Measurements from ENCODE around the gene KLHL6. TPM values are rescaled to one million over a fixed set of nuclear protein-coding genes. Genes with fewer than 3 reads are reported as not detected.
A peak's percentile ranks its signal among the peaks of the same experiment; 100 is the strongest.

Gene KLHL6
- total and polyA plus RNA-seq, 12 donors = 0.47 to 5.1 (median 0.89) TPM

DNA sequence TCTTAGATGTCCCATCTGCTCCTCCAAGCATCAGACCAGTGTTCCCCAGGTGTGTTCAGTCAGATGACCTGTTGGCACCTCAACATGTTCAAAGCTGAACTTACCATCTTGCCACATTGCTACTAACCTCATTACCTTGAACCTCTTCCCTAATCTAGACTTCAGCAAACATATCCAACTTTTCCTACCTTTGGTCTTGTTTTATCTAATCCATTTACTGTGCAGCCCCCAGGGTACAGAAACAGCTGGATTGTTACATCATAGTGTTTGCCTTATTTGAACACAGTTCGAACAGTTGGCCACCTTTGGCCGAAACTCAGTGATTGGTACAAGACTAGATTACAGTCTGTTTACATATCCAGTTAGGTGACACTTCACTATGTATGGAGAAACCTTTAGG, 91.0 kb downstream of the KLHL6 start:
- Histone ChIP-seq H3K4me1 (peaks cover 0 to 10% (median 3%) of the 10 kb centered on the region in 9 donors), H3K27ac (no peak overlapping the region), H3K27me3 (no peaks in the 10 kb centered on the region), H3K9me3 (peaks cover 0 to 10% (median 0%) of the 10 kb centered on the region in 11 donors), H3K36me3 (no peaks in the 10 kb centered on the region), H3K4me3 (no peak overlapping the region)
- WGBS, 2 donors = 81 to 88% methylated on average over 2 of the region's 2 CpGs
- TF ChIP-seq CTCF (IDR thresholded peaks at IDR 0.05) = no peak
- intact Hi-C loops (cut with DNase I) = loop anchor here in 1 of 10 donors (10.0 kb wide), 1 partner anchor 420 kb away; the partner anchor contains the start of gene PARL
- DNase-seq (no peak), ATAC-seq (no peak)

- Histone ChIP-seq H3K9me3 (peaks cover 0 to 10% (median 0%) of the 10 kb centered on the region in 11 donors), H3K27ac (no peak overlapping the region), H3K36me3 (peaks cover 0 to 16% (median 3%) of the 10 kb centered on the region in 9 donors), H3K4me1 (no peaks in the 10 kb centered on the region), H3K27me3 (no peaks in the 10 kb centered on the region), H3K4me3 (no peak overlapping the region)
- TF ChIP-seq CTCF (IDR thresholded peaks at IDR 0.05) = no peak
- WGBS, 2 donors = 88 to 91% methylated on average over 7 of the region's 7 CpGs
- no peak for DNase-seq
- ATAC-seq = no peak
- intact Hi-C loops (cut with DNase I) = loop anchor here in 1 of 10 donors (10.0 kb wide), 1 partner anchor 424 kb away; the partner anchor contains the start of gene PARL
Observed at GRCh38 chr3:183460081-183461055, 95.1 kb downstream of the KLHL6 start.

DNA sequence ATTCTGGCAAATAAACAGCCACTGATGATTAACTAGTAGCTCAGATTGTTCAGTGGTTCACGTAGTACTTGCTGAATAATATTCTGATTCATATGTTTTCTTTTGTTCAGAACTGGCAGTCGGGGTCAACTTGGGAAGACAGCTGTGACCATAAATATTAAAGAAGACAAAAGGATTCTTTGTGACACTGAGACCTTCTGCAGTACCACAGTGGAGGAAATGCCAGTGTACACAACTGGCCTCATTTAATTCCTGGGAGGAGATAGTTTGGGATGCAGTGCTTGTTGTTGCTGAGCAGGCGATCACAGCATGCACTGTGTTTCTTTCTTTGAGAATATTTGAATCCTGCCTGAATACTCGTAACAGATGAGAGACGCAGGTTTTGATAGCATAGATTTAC, 100.4 kb downstream of the KLHL6 start:
- H3K36me3 ChIP-seq = peaks cover 0 to 56% (median 16%) of the 10 kb centered on the region in 9 donors
- no peaks in the 10 kb centered on the region for H3K27me3 ChIP-seq
- intact Hi-C loops (cut with DNase I) = no loop called here
- DNase-seq (no peak), ATAC-seq (no peak)
- TF ChIP-seq CTCF (IDR thresholded peaks at IDR 0.05) = no peak
- H3K4me1 ChIP-seq = peaks cover 0 to 23% (median 1%) of the 10 kb centered on the region in 9 donors
- H3K4me3 ChIP-seq = no peak overlapping the region
- H3K27ac ChIP-seq = no peak overlapping the region
- WGBS, 2 donors = 86% methylated on average over 5 of the region's 5 CpGs
- peaks cover 0 to 4% (median 0%) of the 10 kb centered on the region in 11 donors for H3K9me3 ChIP-seq

- Histone ChIP-seq H3K4me1 (peaks cover 0 to 33% (median 11%) of the 10 kb centered on the region in 9 donors), H3K36me3 (peaks cover 0 to 56% (median 16%) of the 10 kb centered on the region in 9 donors), H3K27me3 (no peaks in the 10 kb centered on the region), H3K4me3 (no peak overlapping the region), H3K27ac (peak overlapping the region in 4 of 10 donors; percentile 41 to 61 (median 52)), H3K9me3 (no peaks in the 10 kb centered on the region)
- no peak for DNase-seq
- intact Hi-C loops (cut with DNase I) = no loop called here
- TF ChIP-seq CTCF (IDR thresholded peaks at IDR 0.05) = no peak
- ATAC-seq = peak in 5 of 8 donors; percentile 40 to 72 (median 50)
- 75 to 77% methylated on average over 4 of the region's 4 CpGs for WGBS, 2 donors
Observed at GRCh38 chr3:183454064-183454463, 101.4 kb downstream of the KLHL6 start.
